SKM-1 (cell line): Measurements from ENCODE around the gene KCNJ4.

ENCODE experiments used
- DNase-seq: peaks from one replicate; lab custom pipeline; 2025; ENCODE audit not compliant: unreplicated experiment; lab: John Stamatoyannopoulos, UW

The KCNJ4 gene

DNA sequence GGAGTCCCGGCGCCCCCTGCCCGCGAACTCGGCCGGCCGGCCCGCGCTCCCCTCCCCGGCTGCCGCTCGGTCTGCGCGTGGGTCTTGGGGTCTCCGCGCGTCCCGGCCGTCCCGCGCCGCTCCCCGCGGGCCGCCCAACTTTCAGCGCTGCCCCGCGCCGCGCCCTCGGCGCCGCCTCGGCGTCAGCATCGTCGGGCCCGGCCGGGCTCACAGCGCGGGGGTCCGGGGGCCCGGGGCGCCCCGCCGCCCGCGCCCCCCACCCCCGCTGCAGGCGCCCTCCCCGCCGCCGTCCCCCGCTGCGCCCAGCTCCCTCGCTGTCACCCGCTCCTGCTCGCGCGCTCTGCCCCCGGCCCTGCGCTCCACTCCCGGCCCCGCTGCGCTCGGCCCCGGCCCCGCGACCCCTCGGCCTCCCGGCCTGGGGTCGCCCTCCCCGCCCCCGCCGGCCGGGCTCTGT is at the start of gene KCNJ4:
Gene KCNJ4, minus strand, starts transcription at position 124 of the 454 bp plus-strand sequence. CDS start 27,067 bp downstream, outside the sequence.
- no peak for DNase-seq

DNA sequence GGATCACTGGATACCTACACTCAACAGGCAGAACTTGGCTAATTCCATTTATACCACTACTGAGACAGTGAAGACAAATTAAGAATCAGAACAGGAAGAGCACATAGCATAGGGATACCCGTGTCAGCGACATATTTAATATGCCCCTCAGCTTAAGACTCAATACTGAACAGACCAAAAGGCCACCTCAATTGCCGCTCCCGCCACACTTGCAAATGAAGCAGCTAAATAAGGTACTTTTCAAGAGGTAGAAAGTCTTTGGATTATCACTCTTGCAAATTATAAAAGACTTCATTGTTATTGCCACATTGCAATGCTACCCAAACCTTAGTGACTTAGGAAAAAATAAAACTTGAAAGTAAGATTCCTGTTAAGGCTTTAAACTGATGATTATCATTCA is 48.0 kb upstream of the KCNJ4 start:
- DNase-seq, result no peak

DNA sequence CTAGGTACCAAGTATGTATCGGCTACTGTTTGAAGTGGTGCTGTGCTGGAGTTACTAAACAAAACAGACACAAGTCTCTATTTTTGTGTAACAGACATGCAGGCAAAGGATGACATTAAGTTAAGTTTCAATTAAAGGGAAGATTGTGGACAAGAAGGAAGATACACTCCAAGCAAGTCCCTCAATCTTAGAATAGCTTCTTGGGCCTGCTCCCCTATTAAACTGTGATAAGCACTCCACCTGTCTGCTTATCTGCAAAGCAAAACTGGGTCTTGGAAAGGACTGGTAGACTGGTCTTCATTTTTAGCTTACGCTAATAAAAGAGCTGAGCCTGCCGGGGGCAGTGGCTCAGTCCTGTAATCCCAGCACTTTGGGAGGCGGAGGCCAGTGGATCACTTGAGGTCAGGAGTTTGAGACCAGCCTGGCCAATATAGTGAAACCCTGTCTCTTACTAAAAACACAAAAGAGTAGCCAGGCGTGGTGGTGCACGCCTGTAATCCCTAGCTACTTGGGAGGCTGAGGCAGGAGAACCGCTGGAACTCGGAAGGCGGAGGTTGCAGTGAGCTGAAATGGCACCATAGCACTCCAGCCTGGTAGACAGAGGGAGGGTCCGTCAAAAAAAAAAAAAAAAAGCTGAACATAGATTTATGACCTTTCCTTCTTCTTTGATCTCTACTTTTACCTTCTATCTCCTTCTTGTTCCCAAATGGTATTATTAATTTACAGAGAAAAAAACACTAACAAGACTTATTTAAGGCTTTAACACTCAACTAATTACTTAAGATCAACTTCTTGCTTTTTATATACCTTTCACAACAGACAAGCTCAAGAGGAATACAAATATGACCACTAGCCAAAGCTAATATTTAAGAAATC is 47.0 kb upstream of the KCNJ4 start:
- no peak for DNase-seq

DNA sequence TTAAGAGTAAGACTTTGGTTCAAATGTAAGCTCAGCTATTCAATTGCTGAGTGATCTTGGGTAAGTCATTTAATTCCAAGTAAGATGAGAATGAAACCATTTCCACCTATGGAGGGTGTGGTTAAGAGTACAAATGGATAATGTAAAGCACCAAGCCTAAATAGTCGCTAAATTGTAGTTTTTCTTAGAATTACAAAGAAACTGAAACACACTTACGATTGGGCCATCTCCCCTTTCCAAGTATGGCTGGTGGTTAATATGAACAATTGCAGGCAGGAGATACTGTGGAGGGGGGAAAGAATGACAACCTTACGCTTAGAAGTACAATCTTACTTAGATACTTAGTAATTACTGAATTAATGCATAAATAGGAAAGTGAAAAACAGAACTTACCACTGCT is 42.9 kb upstream of the KCNJ4 start:
- no peak for DNase-seq

DNA sequence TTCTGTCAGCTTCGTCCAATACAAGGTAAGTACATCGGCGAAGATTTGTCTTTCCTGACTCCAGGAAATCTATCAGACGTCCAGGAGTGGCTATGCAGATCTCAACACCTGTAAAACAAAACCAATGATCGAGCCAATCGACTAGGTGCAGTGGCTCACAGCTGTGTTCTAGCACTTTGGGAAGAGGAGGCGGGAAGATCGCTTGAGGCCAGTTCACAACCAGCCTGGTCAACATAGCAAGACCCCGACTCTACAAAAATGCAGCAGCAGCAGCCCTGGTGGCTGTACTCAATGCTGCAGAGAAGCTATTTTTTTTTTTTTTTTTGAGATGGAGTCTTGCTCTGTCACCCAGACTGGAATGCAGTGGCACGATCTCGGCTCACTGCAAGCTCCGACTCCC is 39.9 kb upstream of the KCNJ4 start:
- no peak for DNase-seq

DNA sequence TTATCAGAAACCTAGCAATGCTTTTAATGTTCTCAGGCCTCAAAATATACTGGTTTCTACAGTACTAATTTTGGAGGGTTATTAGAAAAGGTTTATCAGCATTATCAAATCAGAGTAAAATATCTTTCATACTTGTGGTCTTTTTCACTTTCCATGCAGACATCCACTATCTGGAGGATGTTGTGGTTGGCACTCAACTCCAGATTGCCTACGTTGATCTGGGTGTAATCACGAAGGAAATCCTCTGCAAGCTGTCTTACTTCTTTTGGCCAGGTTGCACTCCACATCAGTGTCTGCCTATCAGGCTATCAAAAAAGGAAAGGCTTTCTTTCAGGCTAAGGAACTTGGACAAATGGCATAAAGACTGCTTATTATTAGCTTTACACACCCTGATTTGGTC is 39.5 kb upstream of the KCNJ4 start:
- no peak for DNase-seq

DNA sequence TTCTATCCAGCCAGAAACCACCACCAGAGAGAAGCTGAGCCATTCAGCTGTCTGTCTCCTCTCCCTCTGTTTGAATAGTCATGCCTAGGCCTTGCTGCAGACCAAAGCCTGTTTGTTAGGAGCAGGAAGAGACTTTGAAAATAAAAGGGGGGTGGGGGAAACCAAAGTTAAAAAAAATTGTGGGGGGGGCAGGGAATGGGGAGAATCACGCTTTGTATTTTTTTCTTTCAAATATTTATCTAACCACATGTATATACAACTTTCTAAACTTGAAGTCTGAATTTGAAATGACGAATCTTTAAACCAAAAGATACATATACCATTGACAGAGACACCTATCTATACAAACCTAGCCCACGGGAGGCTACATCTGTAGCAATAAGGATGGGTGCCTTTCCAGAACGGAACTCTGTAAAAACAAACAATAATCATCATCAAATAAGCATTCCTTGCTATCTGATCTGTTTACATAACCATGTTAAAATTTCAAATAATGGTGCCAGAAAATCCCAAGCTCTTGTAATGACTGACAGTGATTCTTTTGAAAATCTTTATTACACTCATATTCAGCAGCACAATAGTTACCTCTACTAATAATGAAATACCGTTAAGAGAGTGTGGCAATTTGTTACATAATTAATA is 36.8 kb upstream of the KCNJ4 start:
- no peak for DNase-seq

DNA sequence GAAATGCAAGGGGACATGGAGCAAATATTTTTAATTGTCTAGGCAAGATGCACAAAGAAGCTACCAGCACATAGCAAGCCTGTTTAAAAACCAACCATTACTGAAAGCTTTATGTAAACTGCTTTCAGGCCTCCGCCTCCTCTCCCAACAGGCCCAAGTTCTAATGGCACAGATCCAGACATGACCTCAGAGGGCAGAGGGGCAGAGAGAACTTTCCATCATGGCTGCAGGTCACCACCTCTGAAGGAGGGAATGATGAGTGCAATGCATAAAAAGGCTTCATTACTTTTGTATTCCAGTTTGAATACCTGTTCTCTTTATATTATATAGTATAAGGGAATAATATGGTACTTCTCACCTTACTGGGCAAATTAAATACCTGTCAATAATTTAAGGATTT is 35.9 kb upstream of the KCNJ4 start:
- DNase-seq, result no peak

DNA sequence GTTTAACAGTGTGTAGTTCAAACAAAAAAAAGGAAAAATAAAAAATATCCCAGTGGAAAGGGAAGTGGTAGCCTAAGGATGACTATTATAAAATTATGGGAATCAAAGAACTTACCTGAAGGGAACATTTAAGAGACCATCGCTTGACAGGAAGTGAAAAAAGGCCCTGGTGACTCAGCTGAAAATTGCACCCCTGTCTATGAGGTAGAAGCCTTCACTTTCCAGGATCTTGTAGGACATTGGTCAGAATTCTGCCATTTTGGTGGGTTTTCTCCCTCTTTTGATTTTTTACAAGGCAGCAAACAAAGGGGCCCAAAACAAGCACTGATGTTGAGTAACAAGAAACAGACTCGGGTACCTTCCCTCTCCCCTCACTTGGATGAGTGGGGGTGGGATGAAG is 35.5 kb upstream of the KCNJ4 start:
- DNase-seq, result no peak

DNA sequence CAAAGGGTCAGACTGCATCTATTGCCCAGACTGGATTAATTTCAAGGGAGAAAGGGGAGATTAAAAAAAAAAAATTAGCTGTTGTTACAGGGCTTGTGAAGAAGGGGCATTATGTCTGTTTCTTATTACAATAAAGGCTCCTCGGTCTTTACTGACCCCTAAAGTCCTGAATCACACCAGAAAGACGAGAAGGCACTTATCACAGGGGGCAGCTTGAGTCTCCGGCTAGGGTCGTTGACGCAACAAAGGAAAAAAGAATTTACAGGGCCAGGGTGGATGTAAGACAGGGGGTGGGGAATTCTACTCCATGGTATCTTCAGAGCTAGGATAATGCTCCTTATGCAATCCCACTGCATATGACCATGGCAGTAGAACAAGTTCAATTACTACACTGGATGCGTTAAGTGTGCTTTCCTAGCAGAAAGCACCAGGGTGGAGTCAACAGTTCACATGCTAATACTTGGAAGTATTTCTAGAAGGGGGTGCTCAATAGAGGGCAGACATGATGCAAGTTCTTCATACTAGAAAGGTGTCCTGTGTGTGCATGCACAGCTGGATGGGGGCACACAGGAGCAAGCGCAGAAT is 34.7 kb upstream of the KCNJ4 start:
- no peak for DNase-seq

DNA sequence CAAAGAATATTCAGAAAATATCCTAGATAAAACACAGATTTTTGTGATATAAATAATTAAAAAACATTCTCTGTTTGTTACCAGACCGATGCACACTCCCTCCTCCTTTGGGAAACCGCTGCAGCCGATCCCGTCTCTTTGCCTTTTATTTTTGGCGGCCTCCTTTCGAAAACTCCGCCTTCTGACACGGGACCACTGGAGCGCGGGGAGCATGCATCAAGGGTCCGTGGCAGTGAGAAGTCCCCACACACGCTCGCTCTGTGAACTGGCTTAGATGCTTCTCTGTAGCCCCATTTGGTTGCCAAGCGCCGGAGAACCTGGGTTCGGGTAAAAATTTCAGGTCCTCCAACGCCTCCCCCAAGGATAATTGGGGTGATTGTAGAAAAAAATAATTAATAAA is 34.1 kb upstream of the KCNJ4 start:
- DNase-seq, result no peak

DNA sequence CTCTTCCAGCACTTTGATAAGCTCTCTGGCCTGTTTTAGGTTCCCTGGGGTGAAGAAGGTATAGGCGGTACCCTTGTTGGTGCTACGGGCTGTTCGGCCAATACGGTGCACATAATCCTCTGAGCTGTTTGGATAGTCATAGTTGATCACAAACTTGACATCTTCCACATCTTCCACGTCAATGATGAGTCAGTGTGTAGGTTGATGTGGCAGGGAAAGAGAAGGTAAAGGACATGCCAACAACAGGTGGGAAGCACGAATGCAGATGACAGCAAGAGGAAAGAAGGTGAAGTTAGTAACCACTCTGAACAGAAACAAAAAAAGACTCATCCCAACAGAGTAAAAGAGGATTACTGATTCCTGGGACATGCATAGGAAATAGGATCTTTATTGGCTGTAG is 32.9 kb upstream of the KCNJ4 start:
- DNase-seq, result no peak

DNA sequence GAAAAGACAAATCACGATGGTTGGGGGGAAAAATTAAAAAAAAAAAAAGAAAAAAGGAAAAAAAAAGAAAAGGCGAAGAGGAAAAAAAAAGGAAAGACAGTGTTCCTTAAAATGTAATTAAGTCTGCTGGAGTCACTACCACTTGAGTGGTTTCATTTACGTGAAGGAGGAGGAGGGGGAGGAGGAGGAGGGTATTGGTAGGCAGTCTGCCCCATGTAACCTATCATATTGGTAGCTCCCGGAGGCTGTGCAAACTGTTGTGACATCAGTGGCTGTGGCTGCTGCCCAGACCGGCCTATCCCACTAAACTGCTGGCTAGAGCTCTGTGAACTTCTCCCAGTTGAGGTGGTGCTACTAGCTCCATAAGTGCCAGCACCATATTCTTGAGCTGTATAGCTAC is 30.8 kb upstream of the KCNJ4 start:
- no peak for DNase-seq

DNA sequence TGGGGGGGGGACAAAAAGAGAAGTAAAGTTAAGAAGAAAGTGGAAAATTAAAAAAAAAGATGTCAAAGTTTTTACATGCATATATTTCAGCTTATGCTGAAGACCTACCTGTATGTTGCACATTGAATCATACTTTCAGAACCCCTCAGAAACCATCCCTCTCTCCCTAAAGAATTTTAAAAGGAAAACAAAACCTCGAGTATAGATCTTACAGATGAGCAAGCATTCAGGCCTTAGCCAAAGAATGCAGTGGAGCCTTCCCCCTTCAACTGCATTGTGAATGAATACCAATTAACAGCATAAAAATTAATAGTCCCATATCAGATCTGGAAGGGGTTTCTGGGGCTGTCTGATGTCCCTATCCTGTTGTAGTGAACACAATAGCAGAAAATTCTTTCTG is 29.2 kb upstream of the KCNJ4 start:
- no peak for DNase-seq

DNA sequence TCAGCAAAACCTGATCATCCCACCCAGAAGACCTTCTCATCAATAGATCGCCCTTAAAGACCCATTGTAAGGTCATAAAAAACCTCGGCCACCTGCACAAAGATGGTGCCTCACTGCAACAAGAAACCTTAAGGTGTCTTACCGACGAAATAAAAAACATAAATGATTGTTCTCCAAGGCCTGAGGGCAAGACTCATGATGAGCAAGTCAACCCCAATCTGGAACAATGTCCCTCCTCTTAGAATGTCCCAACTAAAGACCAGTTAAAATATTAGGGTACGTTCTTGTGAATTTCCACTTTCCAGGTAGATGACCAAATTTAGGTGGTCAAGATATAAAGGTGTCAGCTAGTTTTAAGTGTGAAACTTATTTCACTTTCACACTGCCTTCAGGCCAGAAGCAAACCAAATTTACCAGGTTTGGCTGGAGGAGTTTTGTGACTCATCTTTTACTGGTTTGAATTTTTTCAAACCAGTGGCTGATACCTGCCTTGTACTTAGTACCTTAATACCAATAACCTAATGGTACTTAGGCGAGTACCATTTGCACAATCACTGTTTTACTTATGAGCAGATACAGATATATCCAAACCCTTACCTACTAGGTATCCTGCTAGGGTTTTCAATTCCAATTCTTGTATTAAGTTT is 27.8 kb upstream of the KCNJ4 start:
- no peak for DNase-seq

DNA sequence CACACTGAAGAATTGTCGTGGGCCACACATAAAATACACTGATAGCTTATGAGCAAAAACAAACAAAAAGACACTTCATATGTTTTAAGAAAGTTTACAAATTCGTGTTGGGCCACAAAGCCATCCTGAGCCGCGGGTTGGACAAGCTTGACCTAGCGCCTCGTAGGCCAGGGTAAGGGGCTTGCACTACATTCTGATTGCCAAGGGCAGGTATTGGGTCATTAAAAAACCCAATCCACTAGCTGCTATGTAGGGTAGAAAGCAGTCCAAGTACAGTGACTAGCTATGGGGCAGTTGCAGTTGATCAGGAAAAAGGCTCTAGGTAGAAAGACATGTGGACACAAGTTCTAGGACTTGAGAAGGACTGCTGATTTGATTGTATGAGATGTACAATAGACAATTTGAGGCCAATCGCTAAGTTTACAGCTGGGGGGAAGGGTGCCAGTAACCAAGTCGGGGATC is 26.9 kb upstream of the KCNJ4 start:
- no peak for DNase-seq

DNA sequence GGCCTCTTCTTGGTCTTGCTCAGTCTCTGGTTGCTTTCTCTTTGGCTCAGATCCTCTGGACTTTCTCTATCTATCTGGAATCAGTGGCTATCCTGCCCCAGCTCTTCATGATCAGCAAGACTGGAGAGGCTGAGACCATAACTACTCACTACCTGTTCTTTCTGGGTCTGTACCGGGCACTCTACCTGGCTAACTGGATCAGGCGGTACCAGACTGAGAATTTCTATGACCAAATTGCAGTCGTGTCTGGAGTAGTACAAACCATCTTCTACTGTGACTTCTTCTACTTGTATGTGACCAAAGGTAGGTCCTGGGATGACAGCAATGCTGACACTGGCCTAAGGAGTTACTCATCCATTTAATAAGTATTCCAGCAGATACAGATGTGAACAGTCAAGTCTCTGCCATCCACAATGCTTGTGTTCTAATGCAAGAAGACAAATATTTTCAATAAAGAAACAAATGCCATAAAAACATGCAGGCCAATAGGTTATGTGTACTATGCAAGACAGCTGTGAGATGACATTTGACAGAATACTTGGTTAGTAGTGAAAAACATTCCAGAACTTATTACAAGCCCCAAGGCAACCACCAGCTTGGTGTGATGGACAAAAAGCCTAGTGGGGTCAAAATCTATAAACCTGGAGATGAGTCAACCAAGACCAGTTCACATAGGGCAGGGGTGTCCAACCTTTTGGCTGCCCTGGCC is 26.3 kb upstream of the KCNJ4 start:
- no peak for DNase-seq

DNA sequence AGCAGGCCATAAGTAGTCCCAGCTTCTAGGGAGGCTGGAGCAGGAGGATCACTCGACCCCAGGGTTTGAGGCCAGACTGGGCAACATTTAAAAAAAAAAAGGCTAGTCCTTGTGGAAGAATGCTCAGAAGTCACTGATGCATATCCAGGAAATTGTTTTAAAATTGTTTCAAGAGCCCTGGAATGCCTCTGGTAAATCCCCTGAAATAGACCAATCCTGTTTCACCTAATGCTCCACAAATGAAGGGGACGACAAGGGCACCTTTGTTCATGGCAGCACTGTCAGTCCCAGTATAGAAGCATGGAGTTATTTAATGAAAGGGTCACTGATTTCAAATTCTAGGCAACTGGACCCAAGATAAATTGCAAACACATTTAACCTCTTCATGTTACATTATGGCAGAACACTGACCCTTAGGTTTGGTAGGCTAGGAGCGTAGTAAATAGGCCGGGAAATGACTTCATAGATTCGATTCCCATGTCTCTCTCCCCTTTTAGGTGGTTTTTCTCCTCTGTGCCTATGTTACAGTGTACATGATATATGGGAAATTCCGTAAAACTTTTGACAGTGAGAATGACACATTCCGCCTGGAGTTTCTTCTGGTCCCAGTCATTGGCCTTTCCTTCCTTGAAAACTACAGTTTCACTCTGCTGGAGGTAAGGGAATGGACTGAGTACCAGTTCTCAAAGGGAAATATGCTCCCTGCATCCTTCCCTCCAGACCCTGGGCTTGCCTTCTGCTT is 24.3 kb upstream of the KCNJ4 start:
- no peak for DNase-seq

DNA sequence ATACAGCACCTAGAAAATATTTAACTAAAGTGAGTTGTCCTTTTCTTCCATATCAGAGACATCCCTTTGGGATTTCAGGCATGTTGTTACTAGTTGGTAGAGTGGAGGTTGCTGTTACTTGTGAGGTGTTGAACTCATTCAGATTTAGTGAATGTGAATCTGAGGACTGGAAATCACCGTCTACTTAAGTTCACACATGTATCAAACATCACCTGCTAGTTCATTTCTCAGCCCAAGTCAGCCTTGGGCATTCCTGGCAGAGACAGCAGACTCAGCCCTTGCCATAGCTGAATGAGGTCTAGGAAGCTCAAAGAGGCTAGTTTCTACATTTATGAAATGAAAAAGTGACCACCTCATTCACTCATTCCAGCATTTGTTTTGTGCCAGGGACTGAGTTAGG is 22.6 kb upstream of the KCNJ4 start:
- no peak for DNase-seq

DNA sequence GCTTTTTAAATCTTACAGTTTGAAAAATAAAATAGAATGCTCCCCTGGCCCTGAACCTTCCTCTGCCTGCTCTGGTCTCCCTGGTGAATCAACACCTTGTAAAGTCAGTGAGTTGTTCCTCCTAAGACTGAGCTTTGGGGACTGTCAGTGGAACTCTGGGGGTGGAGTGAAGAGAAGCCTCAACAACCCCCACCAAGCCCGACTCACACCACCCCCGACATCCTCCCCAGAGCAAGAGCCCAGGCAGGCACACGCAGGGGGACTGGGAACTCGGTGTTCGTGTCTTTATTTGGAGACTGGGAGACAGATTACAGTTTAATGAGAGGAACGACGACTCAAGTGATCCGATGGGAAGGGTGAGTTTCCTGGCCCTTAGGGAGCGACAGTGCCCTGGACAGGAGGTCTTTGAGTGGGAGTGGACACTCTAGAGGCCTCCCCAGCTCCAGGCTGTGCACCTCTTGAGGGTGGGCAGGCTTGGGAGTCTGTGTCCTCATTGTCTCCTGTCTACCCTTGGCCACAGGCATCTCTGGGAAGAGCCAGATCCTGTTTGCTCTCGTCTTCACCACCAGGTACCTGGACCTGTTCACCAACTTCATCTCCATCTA is 19.1 kb upstream of the KCNJ4 start:
- no peak for DNase-seq
